GM23248 (cell line): Measurements from ENCODE around the gene QPCTL.

ENCODE experiments used
- EZH2 ChIP-seq: fragments of 200-600 bp; sonication (generic); IDR thresholded peaks from 2 replicates; pipeline ENCODE4 v1.6.1; 2018; ENCODE audit warnings: antibody characterized with exemption, mild to moderate bottlenecking; ENCODE audit not compliant: insufficient read depth, poor library complexity, severe bottlenecking
- EZH2phosphoT487 ChIP-seq: fragments of 200-600 bp; sonication (generic); IDR thresholded peaks from 2 replicates; pipeline ENCODE4 v1.6.1; 2018; ENCODE audit warnings: antibody characterized with exemption, moderate library complexity, mild to moderate bottlenecking, low read depth; ENCODE audit not compliant: insufficient read depth

DNA sequence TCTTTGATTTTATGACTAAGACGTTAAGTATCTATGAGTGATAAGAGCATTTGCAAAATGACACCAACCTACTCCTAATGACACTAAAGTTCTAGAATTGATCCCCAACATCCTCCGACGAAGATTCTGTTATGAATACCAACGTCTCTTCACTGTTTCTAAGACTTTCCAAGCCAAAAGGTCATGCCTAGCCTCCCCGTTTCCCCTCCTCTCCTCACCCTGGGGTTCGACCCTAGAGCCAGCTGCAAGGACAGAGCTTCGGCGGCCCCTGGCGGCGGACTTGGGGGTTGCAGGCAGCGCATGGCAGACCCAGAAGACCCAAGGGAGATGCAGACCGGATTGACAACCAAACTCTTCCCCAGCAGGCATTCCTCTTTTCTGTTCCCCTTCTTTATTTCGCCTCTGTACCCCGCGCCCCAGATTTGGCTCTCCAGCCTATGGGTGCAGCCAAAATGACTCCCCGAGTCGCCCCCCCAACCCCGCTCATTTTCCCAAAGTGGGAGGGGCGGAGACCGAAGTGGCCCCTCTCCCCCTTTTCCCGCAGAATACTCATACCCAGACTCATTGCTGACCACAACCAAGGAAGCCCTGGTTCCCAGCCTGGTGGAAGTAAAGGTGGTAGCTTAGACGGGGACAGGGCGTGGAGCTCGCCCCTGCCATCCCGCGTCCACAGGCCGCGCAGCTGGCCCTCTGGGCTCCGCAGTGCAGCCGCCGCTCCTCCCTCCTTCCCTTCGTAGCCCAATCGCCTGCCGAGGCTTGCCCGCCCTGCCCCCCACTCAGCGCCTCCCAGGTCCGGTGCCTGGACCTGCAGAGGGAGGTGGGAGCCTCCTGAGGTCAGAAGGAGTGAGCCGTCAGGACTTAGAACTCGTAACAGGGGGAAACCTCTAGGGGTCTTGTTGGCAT lies 49.2 kb upstream of the QPCTL start:
- TF ChIP-seq EZH2 (no peak), EZH2phosphoT487 (no peak)
